ENCODE results near the gene CABYR.

DNA sequence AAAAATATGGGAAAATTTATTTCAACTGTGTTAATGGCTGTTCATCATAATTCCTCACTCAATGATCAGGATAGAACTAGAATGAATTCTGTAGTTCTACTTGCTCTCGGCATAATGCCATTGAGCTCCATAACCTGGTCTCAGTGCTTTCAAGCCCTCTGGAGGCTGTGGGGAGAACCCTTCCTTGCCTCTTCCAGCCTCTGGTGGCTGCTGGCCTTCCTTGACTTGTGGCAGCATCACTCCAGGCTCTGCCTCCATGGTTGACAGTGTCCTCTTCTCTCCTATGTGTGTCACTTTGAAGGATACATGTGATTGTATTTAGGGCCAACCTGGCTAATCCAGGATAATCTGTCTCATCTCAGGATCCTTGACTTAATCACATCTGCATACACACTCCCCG, 26.9 kb upstream of the CABYR start:
- TF ChIP-seq, protein P1, sequence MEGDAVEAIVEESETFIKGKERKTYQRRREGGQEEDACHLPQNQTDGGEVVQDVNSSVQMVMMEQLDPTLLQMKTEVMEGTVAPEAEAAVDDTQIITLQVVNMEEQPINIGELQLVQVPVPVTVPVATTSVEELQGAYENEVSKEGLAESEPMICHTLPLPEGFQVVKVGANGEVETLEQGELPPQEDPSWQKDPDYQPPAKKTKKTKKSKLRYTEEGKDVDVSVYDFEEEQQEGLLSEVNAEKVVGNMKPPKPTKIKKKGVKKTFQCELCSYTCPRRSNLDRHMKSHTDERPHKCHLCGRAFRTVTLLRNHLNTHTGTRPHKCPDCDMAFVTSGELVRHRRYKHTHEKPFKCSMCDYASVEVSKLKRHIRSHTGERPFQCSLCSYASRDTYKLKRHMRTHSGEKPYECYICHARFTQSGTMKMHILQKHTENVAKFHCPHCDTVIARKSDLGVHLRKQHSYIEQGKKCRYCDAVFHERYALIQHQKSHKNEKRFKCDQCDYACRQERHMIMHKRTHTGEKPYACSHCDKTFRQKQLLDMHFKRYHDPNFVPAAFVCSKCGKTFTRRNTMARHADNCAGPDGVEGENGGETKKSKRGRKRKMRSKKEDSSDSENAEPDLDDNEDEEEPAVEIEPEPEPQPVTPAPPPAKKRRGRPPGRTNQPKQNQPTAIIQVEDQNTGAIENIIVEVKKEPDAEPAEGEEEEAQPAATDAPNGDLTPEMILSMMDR (IDR thresholded peaks at IDR 0.05): no peak
- no peak for TF ChIP-seq POLR2A (IDR thresholded peaks at IDR 0.05)
